HepG2 (cell line): ENCODE data around the gene ABCC8. TPM values are rescaled to one million over a fixed set of nuclear protein-coding genes. Genes with fewer than 3 reads are reported as not detected.
A peak's percentile ranks its signal among the peaks of the same experiment; 100 is the strongest.

Experiments used
- ATAD3A ChIP-seq: sonication (generic); formaldehyde crosslinking; IDR thresholded peaks from 2 replicates; pipeline ENCODE4 v1.4.0; 2020; ENCODE audit warnings: missing genetic modification reagents
- ATRX ChIP-seq: sonication (generic); formaldehyde crosslinking; IDR thresholded peaks from 2 replicates; pipeline ENCODE4 v1.4.0; 2020; ENCODE audit warnings: missing genetic modification reagents, borderline replicate concordance
- CBFB ChIP-seq: sonication (generic); formaldehyde crosslinking; IDR thresholded peaks from 2 replicates; pipeline ENCODE4 v1.4.0; 2020; ENCODE audit warnings: missing genetic modification reagents
- CREM ChIP-seq, 2 experiments: sonication (generic) in 1 of 2; formaldehyde crosslinking in 1 of 2; IDR thresholded peaks; 2 replicates each; pipeline versions ENCODE4 v1.4.0 to v1.6.1; 2016 to 2020; ENCODE audit warnings: antibody characterized with exemption in 1 of 2, mild to moderate bottlenecking in 1 of 2, missing genetic modification reagents in 1 of 2
- LCORL ChIP-seq, 2 experiments: fragments of 450-650 bp in 1 of 2; sonication (generic) in 1 of 2; formaldehyde crosslinking in 1 of 2; IDR thresholded peaks; 2 replicates each; pipeline versions ENCODE4 v1.5.0 to v1.6.1; 2017 to 2020; ENCODE audit warnings: antibody characterized with exemption in 1 of 2, missing genetic modification reagents in 1 of 2
- MYPOP ChIP-seq: sonication (generic); formaldehyde crosslinking; IDR thresholded peaks from 2 replicates; pipeline ENCODE4 v1.8.1; 2023; ENCODE audit warnings: mild to moderate bottlenecking, moderate library complexity, missing genetic modification reagents
- PRDM4 ChIP-seq: sonication (generic); formaldehyde crosslinking; IDR thresholded peaks from 2 replicates; pipeline ENCODE4 v1.9.0; 2021; ENCODE audit warnings: missing genetic modification reagents, borderline replicate concordance
- SAFB2 ChIP-seq: sonication (generic); formaldehyde crosslinking; IDR thresholded peaks from 2 replicates; pipeline ENCODE4 v1.5.1; 2020; ENCODE audit warnings: missing genetic modification reagents, low read depth, mild to moderate bottlenecking, borderline replicate concordance
- SMAD9 ChIP-seq: sonication (generic); formaldehyde crosslinking; IDR thresholded peaks from 2 replicates; pipeline ENCODE4 v1.5.1; 2020; ENCODE audit warnings: mild to moderate bottlenecking, missing genetic modification reagents
- TOPORS ChIP-seq: sonication (generic); formaldehyde crosslinking; IDR thresholded peaks from 2 replicates; pipeline ENCODE4 v1.8.0; 2023; ENCODE audit warnings: mild to moderate bottlenecking, missing genetic modification reagents
- ZBED4 ChIP-seq: sonication (generic); formaldehyde crosslinking; IDR thresholded peaks from 2 replicates; pipeline ENCODE4 v1.4.0; 2020; ENCODE audit warnings: missing genetic modification reagents, borderline replicate concordance
- ZFP36L2 ChIP-seq: sonication (generic); formaldehyde crosslinking; IDR thresholded peaks from 2 replicates; pipeline ENCODE4 v1.4.0; 2020; ENCODE audit warnings: missing genetic modification reagents
- ZNF235 ChIP-seq: sonication (generic); formaldehyde crosslinking; IDR thresholded peaks from 2 replicates; pipeline ENCODE4 v1.8.1; 2023; ENCODE audit warnings: mild to moderate bottlenecking, missing genetic modification reagents, borderline replicate concordance
- ZNF333 ChIP-seq: sonication (generic); formaldehyde crosslinking; IDR thresholded peaks from 2 replicates; pipeline ENCODE4 v1.4.0; 2020; ENCODE audit warnings: mild to moderate bottlenecking, missing genetic modification reagents, borderline replicate concordance
- ZNF607 ChIP-seq: sonication (generic); formaldehyde crosslinking; IDR thresholded peaks from 2 replicates; pipeline ENCODE4 v1.5.1; 2020; ENCODE audit warnings: missing genetic modification reagents, mild to moderate bottlenecking, borderline replicate concordance
- ZNF710 ChIP-seq: sonication (generic); formaldehyde crosslinking; IDR thresholded peaks from 2 replicates; pipeline ENCODE4 v1.5.0; 2020; ENCODE audit warnings: mild to moderate bottlenecking, missing genetic modification reagents, borderline replicate concordance
- ZNF75D ChIP-seq: sonication (generic); formaldehyde crosslinking; IDR thresholded peaks from 2 replicates; pipeline ENCODE4 v1.8.1; 2023; ENCODE audit warnings: missing genetic modification reagents, mild to moderate bottlenecking, borderline replicate concordance
- polyA plus RNA-seq, 8 experiments: library from polyadenylated mRNA; depleted of rRNA in 3 of 8; stranded (reverse) in 7 of 8; unstranded in 1 of 8; fragments of >200 nt; fragmentation: Illumina TruSeq in 4 of 8; extraction: Trizol in 4 of 8; gene quantifications; 2 replicates each; pipeline versions ENCODE4 v1.2.1 to v1.2.3, GENCODE V29; 2011 to 2016; ENCODE audit warnings: low read depth in 4 of 8, missing spikeins in 1 of 8, mixed read lengths in 1 of 8; ENCODE audit not compliant: insufficient read depth in 1 of 8
- total RNA-seq, 5 experiments: library from RNA; depleted of rRNA; stranded (reverse); fragments of >200 nt; fragmentation: Illumina TruSeq; extraction: Trizol; gene quantifications; 2 replicates each; pipeline ENCODE4 v1.2.3, GENCODE V29; 2016; ENCODE audit warnings: low read depth in 1 of 5

The ABCC8 gene
- total and polyA plus RNA-seq, 2 of the 13 experiments (the other 11 are each of a cell fraction or from before 2014, with no cell fraction given), result not detected

GRCh38 chr11:17352950-17353820 lies 123.5 kb downstream of the ABCC8 start (continued):
- TF ChIP-seq SMAD9 (CRISPR knock-in tag) (no peak), ATRX (no peak), ZNF607 (CRISPR knock-in tag) (peak; percentile 91), CREM (IDR thresholded peaks at IDR 0.05) (peak; percentile 49; the same call in 1 of the 2 replicates), CREM (CRISPR knock-in tag; IDR thresholded peaks at IDR 0.05) (no peak), ZNF333 (CRISPR knock-in tag) (peak; percentile 93; the same call in 1 of the 2 replicates), SAFB2 (CRISPR knock-in tag) (peak; percentile 69; the same call in 1 of the 2 replicates), ZNF75D (CRISPR knock-in tag) (0 out of 2 replicates have a peak, but pooled peaks have one; percentile 66), PRDM4 (CRISPR knock-in tag) (no peak), LCORL (IDR thresholded peaks at IDR 0.05) (0 out of 2 replicates have a peak, but pooled peaks have one; percentile 19), LCORL (CRISPR knock-in tag; IDR thresholded peaks at IDR 0.05) (peak; percentile 71; the same call in 1 of the 2 replicates), ZNF235 (peak; percentile 78; the same call in 1 of the 2 replicates), ZNF710 (peak; percentile 80; the same call in 1 of the 2 replicates), ZFP36L2 (no peak), ATAD3A (CRISPR knock-in tag) (no peak), ZBED4 (CRISPR knock-in tag) (peak; percentile 75; the same call in 1 of the 2 replicates), MYPOP (0 out of 2 replicates have a peak, but pooled peaks have one; percentile 60), TOPORS (CRISPR knock-in tag) (peak; percentile 62; the same call in 1 of the 2 replicates), CBFB (peak; percentile 48; the same call in 1 of the 2 replicates)
